Uterus (tissue), 4 donors: ENCODE measurements around the gene KREMEN1. TPM values are rescaled to one million over a fixed set of nuclear protein-coding genes. Genes with fewer than 3 reads are reported as not detected.

Source experiments
- DNase-seq, 2 donors: peaks; one replicate each; pipeline ENCODE4 v3.0.0-alpha.2; 2019 to 2020
- H3K27ac ChIP-seq, 2 donors: fragments of 200-600 bp; sonication (generic); 1 replicate in 1 of 2; 2 replicates in 1 of 2; pipeline ENCODE4 v1.5.1; 2016 to 2018
- H3K27me3 ChIP-seq, 2 donors: fragments of 200-600 bp; sonication (generic); one replicate each; pipeline ENCODE4 v1.5.1; 2018 to 2019; ENCODE audit warnings: control low read depth in 1 of 2
- H3K36me3 ChIP-seq, 2 donors: fragments of 200-600 bp; sonication (generic); one replicate each; pipeline ENCODE4 v1.5.1; 2019; ENCODE audit warnings: control low read depth in 1 of 2
- H3K4me1 ChIP-seq, 2 donors: fragments of 200-600 bp; sonication (generic); one replicate each; pipeline ENCODE4 v1.5.1; 2018 to 2019; ENCODE audit warnings: control low read depth in 1 of 2
- H3K4me3 ChIP-seq, 2 donors: fragments of 200-600 bp; sonication (generic); 1 replicate in 1 of 2; 2 replicates in 1 of 2; pipeline ENCODE4 v1.5.1; 2018 to 2019; ENCODE audit warnings: mild to moderate bottlenecking in 1 of 2
- H3K9me3 ChIP-seq, 2 donors: fragments of 200-600 bp; sonication (generic); one replicate each; pipeline ENCODE4 v1.5.1; 2019; ENCODE audit warnings: control low read depth in 1 of 2
- POLR2A ChIP-seq, 2 donors: fragments of 450-650 bp; IDR thresholded peaks; one replicate each; pipeline ENCODE4 v1.6.1; 2016; ENCODE audit warnings: antibody characterized with exemption in 2 of 2, mild to moderate bottlenecking in 1 of 2, moderate library complexity in 1 of 2
- intact Hi-C: fragments of 100-400 bp; cut with DNase I; formaldehyde crosslinking; loops from one replicate; pipeline ENCODE4 v1.15.1; 2023; ENCODE audit warnings: low total_unique reads
- total RNA-seq, 4 donors: library from RNA; depleted of rRNA in 3 of 4; stranded (reverse); fragments of >200 nt in 3 of 4; gene quantifications; one replicate each; pipeline versions ENCODE4 v1.1.0 to v1.2.4, GENCODE V29; 2014 to 2023
- TF ChIP-seq, protein P1 (sequence below), 4 experiments: fragments of 200-600 bp in 2 of 4; fragments of 450-650 bp in 2 of 4; sonication (generic) in 2 of 4; IDR thresholded peaks; one replicate each; pipeline ENCODE4 v1.5.1; 2016 to 2019; ENCODE audit warnings: antibody characterized with exemption in 4 of 4, mild to moderate bottlenecking in 2 of 4, moderate library complexity in 1 of 4
- donor health status: DM: yes; HTN: yes; CAD: no.

Gene KREMEN1
- total RNA-seq, 4 donors from 2014 or later = 5.9 to 25.1 (median 10.2) TPM

DNA sequence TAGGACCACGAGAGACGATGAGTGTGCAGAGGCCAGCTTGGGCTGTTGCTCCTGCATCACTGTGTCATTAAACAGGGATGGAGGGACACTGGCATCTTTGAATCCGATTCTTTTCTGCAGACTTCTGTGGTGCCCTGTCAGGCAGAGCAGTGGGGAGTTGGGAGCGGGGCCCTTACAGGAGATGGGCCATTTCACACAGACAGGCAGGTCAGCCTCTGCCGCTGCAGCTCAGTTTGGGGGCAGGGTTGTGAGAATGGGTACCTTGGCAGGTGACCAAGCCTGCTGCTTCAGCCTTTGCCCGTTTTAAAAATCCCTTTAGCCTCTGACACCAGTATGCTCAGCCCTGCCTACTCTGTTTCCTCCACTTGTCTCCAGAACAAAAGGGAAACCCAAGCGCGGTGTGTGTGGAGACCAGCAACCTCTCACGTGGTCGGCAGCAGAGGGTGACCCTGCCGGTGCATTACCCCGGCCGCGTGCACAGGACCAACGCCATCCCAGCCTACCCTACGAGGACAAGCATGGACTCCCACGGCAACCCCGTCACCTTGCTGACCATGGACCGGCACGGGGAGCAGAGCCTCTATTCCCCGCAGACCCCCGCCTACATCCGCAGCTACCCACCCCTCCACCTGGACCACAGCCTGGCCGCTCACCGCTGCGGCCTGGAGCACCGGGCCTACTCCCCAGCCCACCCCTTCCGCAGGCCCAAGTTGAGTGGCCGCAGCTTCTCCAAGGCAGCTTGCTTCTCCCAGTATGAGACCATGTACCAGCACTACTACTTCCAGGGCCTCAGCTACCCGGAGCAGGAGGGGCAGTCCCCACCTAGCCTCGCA is 23.8 kb upstream of the KREMEN1 start:
- DNase-seq = no peak
- intact Hi-C loops = no loop called here
- TF ChIP-seq POLR2A (IDR thresholded peaks at IDR 0.05) = no peak
- TF ChIP-seq, protein P1, sequence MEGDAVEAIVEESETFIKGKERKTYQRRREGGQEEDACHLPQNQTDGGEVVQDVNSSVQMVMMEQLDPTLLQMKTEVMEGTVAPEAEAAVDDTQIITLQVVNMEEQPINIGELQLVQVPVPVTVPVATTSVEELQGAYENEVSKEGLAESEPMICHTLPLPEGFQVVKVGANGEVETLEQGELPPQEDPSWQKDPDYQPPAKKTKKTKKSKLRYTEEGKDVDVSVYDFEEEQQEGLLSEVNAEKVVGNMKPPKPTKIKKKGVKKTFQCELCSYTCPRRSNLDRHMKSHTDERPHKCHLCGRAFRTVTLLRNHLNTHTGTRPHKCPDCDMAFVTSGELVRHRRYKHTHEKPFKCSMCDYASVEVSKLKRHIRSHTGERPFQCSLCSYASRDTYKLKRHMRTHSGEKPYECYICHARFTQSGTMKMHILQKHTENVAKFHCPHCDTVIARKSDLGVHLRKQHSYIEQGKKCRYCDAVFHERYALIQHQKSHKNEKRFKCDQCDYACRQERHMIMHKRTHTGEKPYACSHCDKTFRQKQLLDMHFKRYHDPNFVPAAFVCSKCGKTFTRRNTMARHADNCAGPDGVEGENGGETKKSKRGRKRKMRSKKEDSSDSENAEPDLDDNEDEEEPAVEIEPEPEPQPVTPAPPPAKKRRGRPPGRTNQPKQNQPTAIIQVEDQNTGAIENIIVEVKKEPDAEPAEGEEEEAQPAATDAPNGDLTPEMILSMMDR (IDR thresholded peaks at IDR 0.05) = no peak

DNA sequence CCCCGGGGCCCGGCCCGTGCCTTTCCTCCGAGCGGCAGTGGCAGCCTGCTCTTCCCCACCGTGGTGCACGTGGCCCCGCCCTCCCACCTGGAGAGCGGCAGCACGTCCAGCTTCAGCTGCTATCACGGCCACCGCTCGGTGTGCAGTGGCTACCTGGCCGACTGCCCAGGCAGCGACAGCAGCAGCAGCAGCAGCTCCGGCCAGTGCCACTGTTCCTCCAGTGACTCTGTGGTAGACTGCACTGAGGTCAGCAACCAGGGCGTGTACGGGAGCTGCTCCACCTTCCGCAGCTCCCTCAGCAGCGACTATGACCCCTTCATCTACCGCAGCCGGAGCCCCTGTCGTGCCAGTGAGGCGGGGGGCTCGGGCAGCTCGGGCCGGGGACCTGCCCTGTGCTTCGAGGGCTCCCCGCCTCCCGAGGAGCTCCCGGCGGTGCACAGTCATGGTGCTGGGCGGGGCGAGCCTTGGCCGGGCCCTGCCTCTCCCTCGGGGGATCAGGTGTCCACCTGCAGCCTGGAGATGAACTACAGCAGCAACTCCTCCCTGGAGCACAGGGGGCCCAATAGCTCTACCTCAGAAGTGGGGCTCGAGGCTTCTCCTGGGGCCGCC is 23.1 kb upstream of the KREMEN1 start:
- Histone ChIP-seq H3K4me3 (no peak overlapping the region), H3K36me3 (no peaks in the 10 kb centered on the region), H3K27me3 (no peaks in the 10 kb centered on the region), H3K4me1 (no peaks in the 10 kb centered on the region), H3K27ac (no peak overlapping the region), H3K9me3 (no peaks in the 10 kb centered on the region)
- TF ChIP-seq POLR2A (IDR thresholded peaks at IDR 0.05) = no peak
- TF ChIP-seq, protein P1 (IDR thresholded peaks at IDR 0.05) = no peak
- intact Hi-C loops = no loop called here
- no peak for DNase-seq

More for the DNA sequence above, 23.8 kb upstream of the KREMEN1 start:
- Histone ChIP-seq H3K27me3 (no peaks in the 10 kb centered on the region), H3K9me3 (no peaks in the 10 kb centered on the region), H3K4me3 (no peak overlapping the region), H3K4me1 (peaks cover 0 to 5% of the 10 kb centered on the region in 2 donors), H3K36me3 (no peaks in the 10 kb centered on the region), H3K27ac (no peak overlapping the region)

DNA sequence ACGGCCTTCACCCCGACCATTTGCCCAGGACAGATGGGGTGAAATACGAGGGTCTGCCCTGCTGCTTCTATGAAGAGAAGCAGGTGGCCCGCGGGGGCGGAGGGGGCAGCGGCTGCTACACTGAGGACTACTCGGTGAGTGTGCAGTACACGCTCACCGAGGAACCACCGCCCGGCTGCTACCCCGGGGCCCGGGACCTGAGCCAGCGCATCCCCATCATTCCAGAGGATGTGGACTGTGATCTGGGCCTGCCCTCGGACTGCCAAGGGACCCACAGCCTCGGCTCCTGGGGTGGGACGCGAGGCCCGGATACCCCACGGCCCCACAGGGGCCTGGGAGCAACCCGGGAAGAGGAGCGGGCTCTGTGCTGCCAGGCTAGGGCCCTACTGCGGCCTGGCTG is 22.4 kb upstream of the KREMEN1 start:
- no peaks in the 10 kb centered on the region for H3K9me3 ChIP-seq

DNA sequence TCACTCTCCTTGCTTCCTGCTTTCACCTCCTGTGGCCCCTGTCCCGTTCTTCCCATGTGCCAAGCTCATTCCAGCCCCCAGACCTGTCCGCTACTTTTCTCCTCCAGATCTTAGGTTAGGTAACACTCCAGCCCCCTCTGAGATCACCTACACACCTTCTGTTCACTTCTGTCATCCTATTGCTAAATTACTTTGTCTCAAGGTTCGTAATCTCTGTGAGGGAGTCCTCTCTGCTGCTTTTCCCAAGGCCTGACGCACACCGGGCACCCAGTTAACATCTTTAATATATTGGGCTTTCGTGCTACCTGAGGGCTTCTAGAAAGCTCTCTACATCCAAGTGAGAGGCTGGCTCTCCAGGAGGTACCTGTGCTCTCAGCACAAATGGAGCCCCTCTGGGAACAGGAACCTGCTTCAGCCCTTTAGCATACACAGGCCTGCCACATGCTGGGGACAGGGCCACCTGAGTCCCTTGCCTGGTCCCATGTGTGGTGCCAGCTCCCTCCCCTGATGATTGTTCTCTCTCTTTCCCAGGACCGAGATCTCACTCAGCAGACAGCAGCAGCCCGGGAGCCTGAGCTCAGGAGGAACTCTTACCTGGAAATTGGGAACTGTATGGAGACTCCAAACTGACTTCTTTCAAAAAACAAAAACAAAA is 19.7 kb upstream of the KREMEN1 start:
- no peak for TF ChIP-seq POLR2A (IDR thresholded peaks at IDR 0.05)
- TF ChIP-seq, protein P1 (IDR thresholded peaks at IDR 0.05) = no peak
- H3K27me3 ChIP-seq = no peaks in the 10 kb centered on the region
- H3K27ac ChIP-seq = no peak overlapping the region
- H3K9me3 ChIP-seq = no peaks in the 10 kb centered on the region
- intact Hi-C loops = no loop called here
- H3K4me3 ChIP-seq = no peak overlapping the region
- no peaks in the 10 kb centered on the region for H3K36me3 ChIP-seq
- no peaks in the 10 kb centered on the region for H3K4me1 ChIP-seq
- no peak for DNase-seq

More for the DNA sequence above, 22.4 kb upstream of the KREMEN1 start:
- Histone ChIP-seq H3K27ac (no peak overlapping the region), H3K27me3 (no peaks in the 10 kb centered on the region), H3K4me1 (no peaks in the 10 kb centered on the region), H3K4me3 (no peak overlapping the region), H3K36me3 (no peaks in the 10 kb centered on the region)
- no peak for DNase-seq
- intact Hi-C loops = no loop called here
- TF ChIP-seq POLR2A (IDR thresholded peaks at IDR 0.05) = no peak
- TF ChIP-seq, protein P1 (IDR thresholded peaks at IDR 0.05) = no peak
